Heart right ventricle (tissue), 16 donors: Measurements from ENCODE around the gene KLHL40. TPM values are rescaled to one million over a fixed set of nuclear protein-coding genes. Genes with fewer than 3 reads are reported as not detected.
A peak's percentile ranks its signal among the peaks of the same experiment; 100 is the strongest.

Experiments used
- ATAC-seq, 8 donors: fragments of 200-7000 bp; cut with Tn5 transposase; one replicate each; pipeline ENCODE4 v1.9.1; 2020; ENCODE audit warnings: mild to moderate bottlenecking in 8 of 8, moderate library complexity in 8 of 8, moderate number of reproducible peaks in 1 of 8
- DNase-seq, 2 donors: peaks; one replicate each; pipeline ENCODE4 v3.0.0-alpha.2; 2020
- H3K27ac ChIP-seq, 10 donors: fragments of 200-600 bp; sonication (generic) in 2 of 10; one replicate each; pipeline versions ENCODE4 v1.5.0 to v1.8.0; 2020 to 2022; ENCODE audit warnings: mild to moderate bottlenecking in 3 of 10
- H3K27me3 ChIP-seq, 7 donors: fragments of 200-600 bp; one replicate each; pipeline ENCODE4 v1.8.0; 2021 to 2022; ENCODE audit warnings: mild to moderate bottlenecking in 2 of 7
- H3K36me3 ChIP-seq, 9 donors: fragments of 200-600 bp; sonication (generic) in 1 of 9; one replicate each; pipeline versions ENCODE4 v1.5.0 to v1.8.0; 2020 to 2022; ENCODE audit warnings: mild to moderate bottlenecking in 2 of 9
- H3K4me1 ChIP-seq, 9 donors: fragments of 200-600 bp; sonication (generic) in 1 of 9; one replicate each; pipeline versions ENCODE4 v1.5.0 to v1.8.0; 2020 to 2022; ENCODE audit warnings: mild to moderate bottlenecking in 4 of 9
- H3K4me3 ChIP-seq, 10 donors: fragments of 200-600 bp; sonication (generic) in 2 of 10; one replicate each; pipeline versions ENCODE4 v1.5.0 to v1.8.0; 2020 to 2022; ENCODE audit warnings: mild to moderate bottlenecking in 7 of 10, moderate library complexity in 2 of 10
- H3K9me3 ChIP-seq, 11 donors: fragments of 200-600 bp in 10 of 11; sonication (generic) in 2 of 11; one replicate each; pipeline versions ENCODE4 v1.5.0 to v1.8.0; 2013 to 2022; ENCODE audit warnings: mild to moderate bottlenecking in 2 of 11, control low read depth in 1 of 11, moderate library complexity in 1 of 11
- CTCF ChIP-seq, 9 donors: fragments of 200-600 bp; sonication (generic) in 2 of 9; IDR thresholded peaks; one replicate each; pipeline versions ENCODE4 v1.5.0 to v1.8.0; 2021 to 2022; ENCODE audit warnings: antibody characterized with exemption in 9 of 9, mild to moderate bottlenecking in 5 of 9, moderate library complexity in 1 of 9
- WGBS, 2 donors: extraction: QIAGEN DNeasy Blood & Tissue Kit; methylation state at CpG; one replicate each; pipeline ENCODE4 v1.1.7; 2013; ENCODE audit warnings: inconsistent platforms in 1 of 2; 5-methylcytosine and 5-hydroxymethylcytosine counted together
- intact Hi-C, 10 donors: fragments of 100-400 bp; cut with DNase I; formaldehyde crosslinking; loops; one replicate each; pipeline versions ENCODE4 v1.11.1 to v1.14.2; 2022
- polyA plus RNA-seq, 2 donors: library from polyadenylated mRNA; stranded (reverse); fragments of 200-250 nt; gene quantifications; one replicate each; pipeline ENCODE4 v1.2.3, GENCODE V29; 2013
- total RNA-seq, 10 donors: library from RNA; stranded (reverse); fragmentation: NEBNext Ultra II Directional in 3 of 10; extraction: Animal tissue kit (Norgen Biotek cat#: 25700) in 3 of 10; gene quantifications; one replicate each; pipeline versions ENCODE4 v1.2.1 to v1.2.4, GENCODE V29; 2021 to 2023
- donor health status: Arrhythmogenic right ventricular cardiomyopathy.
- donor health status: ischemic (EF 13 %, LVEDD 7.1; RV severe dilation, severe dysfunction).
- donor health status: healthy with polysubstance abuse.
- donor health status: DM: no; HTN: yes; CAD: no.
- donor health status: DM: no; HTN: no; CAD: no.
- donor health status: ischemic (EF 25% LVEDD 6.9; RV normal size, moderate dysfunction).
- donor health status: ischemic (EF 25% LVEDD 5.7; RV mildly dilated, moderate dysfunction).
- donor health status: healthy.
- donor health status: DM: yes; HTN: yes; CAD: no.
- donor health status: Ischemic cardiomyopathy.
- donor health status: ischemic (EF 35%, LVEDD 5.7; RV mildly dilated, moderate dysfunction).
- donor health status: nonischemic (EF 11% LVEDD 7.7; RV severe dilation, severe dysfunction).
- donor health status: DM: yes; HTN: yes; CAD: no.
- donor health status: PGD.
- donor health status: ischemic (EF 29% LVEDD 5.4; RV normal size, mild dysfunction).
- donor health status: nonischemic (EF 23%, LVEDD 6.1; RV moderate dilation, normal function).

The KLHL40 gene
- total and polyA plus RNA-seq, 12 donors, result 0.26 to 8.3 (median 0.85) TPM

GRCh38 chr3:42700366-42701288, 15.3 kb downstream of the KLHL40 start:
- intact Hi-C loops, result loop anchor here in 4 of 10 donors (2.0 to 5.0 kb wide), 3 partner anchors 38 to 44 kb away; no protein-coding TSS in a partner anchor
- peaks cover 0 to 67% (median 25%) of the 10 kb centered on the region in 9 donors for H3K4me1 ChIP-seq
- H3K27me3 ChIP-seq, result no peaks in the 10 kb centered on the region
- DNase-seq, result no peak
- peaks cover 0 to 13% (median 0%) of the 10 kb centered on the region in 9 donors for H3K36me3 ChIP-seq
- peak overlapping the region; percentile 25 to 64 (median 52) for H3K4me3 ChIP-seq
- 48 to 52% methylated on average over 15 of the region's 15 CpGs for WGBS, 2 donors
- H3K9me3 ChIP-seq, result no peaks in the 10 kb centered on the region
- peak overlapping the region; percentile 48 to 99 (median 94) for H3K27ac ChIP-seq
- no peak for TF ChIP-seq CTCF (IDR thresholded peaks at IDR 0.05)
- ATAC-seq, result peak in 1 of 8 donors; percentile 4

- ATAC-seq (peak; percentile 67 to 87 (median 82)), DNase-seq (peak; percentile 82 to 86)
- Histone ChIP-seq H3K36me3 (peaks cover 0 to 13% (median 0%) of the 10 kb centered on the region in 9 donors), H3K27me3 (no peaks in the 10 kb centered on the region), H3K27ac (peak overlapping the region; percentile 85 to 99 (median 96)), H3K4me1 (peaks cover 0 to 70% (median 27%) of the 10 kb centered on the region in 9 donors), H3K9me3 (no peaks in the 10 kb centered on the region), H3K4me3 (peak overlapping the region; percentile 35 to 64 (median 52))
- peak in 1 of 9 donors; percentile 24 for TF ChIP-seq CTCF (IDR thresholded peaks at IDR 0.05)
- intact Hi-C loops, result loop anchor here in 7 of 10 donors (1.0 to 5.0 kb wide), 5 partner anchors 37 to 43 kb away; no protein-coding TSS in a partner anchor
- 9 to 17% methylated on average over 15 of the region's 15 CpGs for WGBS, 2 donors
Measured at GRCh38 chr3:42701371-42702065, 16.2 kb downstream of the KLHL40 start.

- Histone ChIP-seq H3K27ac (peak within 1 kb of the TSS; percentile 85 to 99 (median 96)), H3K27me3 (no peaks in the 10 kb centered on the region), H3K4me1 (peaks cover 0 to 63% (median 23%) of the 10 kb centered on the region in 9 donors), H3K36me3 (peaks cover 0 to 12% (median 0%) of the 10 kb centered on the region in 9 donors), H3K4me3 (peak within 1 kb of the TSS; percentile 35 to 64 (median 52)), H3K9me3 (no peaks in the 10 kb centered on the region)
- intact Hi-C loops, result loop anchor here in 5 of 10 donors (1.0 to 5.0 kb wide), 4 partner anchors 36 to 42 kb away; no protein-coding TSS in a partner anchor
- DNase-seq (peak; percentile 74 to 82), ATAC-seq (peak; percentile 69 to 85 (median 80))
- WGBS, 2 donors, result 27 to 44% methylated on average over 20 to 21 of the region's 21 CpGs
- no peak for TF ChIP-seq CTCF (IDR thresholded peaks at IDR 0.05)
Measured at GRCh38 chr3:42702066-42702951, 17.0 kb downstream of the KLHL40 start, which contains the start of gene HHATL. Gene HHATL (minus strand): TSS chr3:42702798. CDS start chr3:42700826, 1,972 bp downstream.
